Activated B cell treated with CpG ODN at 0.5 μM for 24 hours (primary cell): ENCODE measurements around the gene CLCA1. TPM values are rescaled to one million over a fixed set of nuclear protein-coding genes. Genes with fewer than 3 reads are reported as not detected.

Experiments
- ATAC-seq: fragments of 200-7000 bp; cut with Tn5 transposase; one replicate; pipeline ENCODE4 v1.10.0; 2021; ENCODE audit warnings: low read depth, mild to moderate bottlenecking, moderate library complexity
- CTCF ChIA-PET: fragments of 350-600 bp; sonication (Branson Sonifier 250); formaldehyde crosslinking; loops from one replicate; lab custom pipeline; 2021; ENCODE audit warnings: antibody characterized with exemption; lab: Charles Lee
- POLR2A ChIA-PET: fragments of 350-600 bp; sonication (Branson Sonifier 250); formaldehyde crosslinking; loops from one replicate; lab custom pipeline; 2021; ENCODE audit warnings: antibody characterized with exemption; lab: Charles Lee
- DNase-seq: peaks from one replicate; pipeline ENCODE4 v3.0.0; 2022
- H3K27ac Mint-ChIP-seq: one replicate; pipeline ENCODE4 v1.8.0; 2020; ENCODE audit warnings: mixed read lengths
- H3K27me3 Mint-ChIP-seq: one replicate; pipeline ENCODE4 v1.8.0; 2021; ENCODE audit warnings: mixed read lengths
- H3K36me3 Mint-ChIP-seq: one replicate; pipeline ENCODE4 v1.8.0; 2021; ENCODE audit warnings: low read depth, mixed read lengths
- H3K4me1 Mint-ChIP-seq: one replicate; pipeline ENCODE4 v1.8.0; 2021; ENCODE audit warnings: mixed read lengths
- H3K4me3 Mint-ChIP-seq: one replicate; pipeline ENCODE4 v1.8.0; 2020; ENCODE audit warnings: mild to moderate bottlenecking, mixed read lengths
- H3K9me3 Mint-ChIP-seq: one replicate; pipeline ENCODE4 v1.8.0; 2020; ENCODE audit warnings: mixed read lengths
- CTCF ChIP-seq: fragments of 200-600 bp; IDR thresholded peaks from one replicate; pipeline ENCODE4 v1.8.0; 2022; ENCODE audit warnings: antibody characterized with exemption, mild to moderate bottlenecking
- intact Hi-C: fragments of 100-400 bp; cut with micrococcal nuclease; formaldehyde crosslinking; loops from one replicate; pipeline ENCODE4 v1.15.1; 2024
- total RNA-seq: library from RNA; stranded (reverse); gene quantifications from 2 replicates; pipeline ENCODE4 v1.2.3, GENCODE V29; 2022

CLCA1 gene
- total RNA-seq, 1 donor from 2014 or later: not detected

DNA sequence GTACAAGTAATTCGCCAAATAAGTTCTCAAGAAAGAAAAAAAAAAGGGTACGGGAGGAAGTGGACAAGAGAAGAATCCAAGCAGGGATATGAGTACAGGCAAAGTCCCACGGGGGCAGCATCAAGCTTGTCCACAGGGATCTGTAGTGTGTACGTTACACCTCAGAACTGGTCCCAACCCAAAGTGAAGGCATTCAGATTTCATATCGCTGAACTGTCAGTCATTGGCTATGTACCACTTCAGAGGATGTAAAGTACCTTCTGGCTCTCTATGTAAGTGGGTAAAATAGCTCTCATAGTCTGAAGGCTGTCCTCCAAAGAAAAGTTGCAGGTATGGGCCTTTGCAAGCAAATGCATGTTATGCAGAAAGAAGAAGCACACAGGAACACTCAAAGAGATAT, 70.0 kb downstream of the CLCA1 start:
- Mint-ChIP-seq H3K36me3 (no peaks in the 10 kb centered on the region), H3K9me3 (no peaks in the 10 kb centered on the region), H3K27ac (no peak overlapping the region), H3K4me3 (no peak overlapping the region), H3K4me1 (no peaks in the 10 kb centered on the region), H3K27me3 (peaks cover 13% of the 10 kb centered on the region)
- no peak for TF ChIP-seq CTCF
- POLR2A ChIA-PET: no interaction called here
- no peak for DNase-seq
- intact Hi-C loops: no loop called here
- CTCF ChIA-PET: no interaction called here
- no peak for ATAC-seq

DNA sequence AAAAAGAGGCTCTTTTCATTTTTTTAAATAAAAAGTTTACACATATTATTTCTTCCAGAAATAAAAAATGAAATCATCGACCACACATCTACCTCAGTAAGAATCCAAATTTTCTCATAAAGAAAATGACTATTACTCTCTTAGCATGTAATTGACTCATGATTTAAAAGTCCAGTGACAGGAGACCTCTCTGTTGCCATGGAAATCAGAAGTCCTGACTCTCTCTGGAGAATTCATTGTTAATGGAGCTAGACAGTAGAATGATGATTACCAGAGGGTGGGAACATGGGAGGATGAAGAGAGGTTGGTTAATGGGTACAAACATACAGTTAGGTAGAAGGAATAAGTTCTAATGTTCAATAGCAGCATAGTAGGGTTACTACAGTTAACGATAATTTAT, 73.1 kb downstream of the CLCA1 start:
- H3K36me3 Mint-ChIP-seq: peaks cover 2% of the 10 kb centered on the region
- CTCF ChIA-PET: interaction anchor here (1.3 kb wide), 1 partner anchor 36 kb away, joined by 3 read pairs; no protein-coding TSS in a partner anchor
- peaks cover 14% of the 10 kb centered on the region for H3K27me3 Mint-ChIP-seq
- intact Hi-C loops: no loop called here
- ATAC-seq (no peak), DNase-seq (no peak)
- no peaks in the 10 kb centered on the region for H3K4me1 Mint-ChIP-seq
- H3K4me3 Mint-ChIP-seq: no peak overlapping the region
- no peak overlapping the region for H3K27ac Mint-ChIP-seq
- no peak for TF ChIP-seq CTCF
- POLR2A ChIA-PET: no interaction called here
- peaks cover 10% of the 10 kb centered on the region for H3K9me3 Mint-ChIP-seq

- TF ChIP-seq CTCF: no peak
- ATAC-seq: no peak
- POLR2A ChIA-PET: no interaction called here
Observed at GRCh38 chr1:86542631-86543030, 73.9 kb downstream of the CLCA1 start.

DNA sequence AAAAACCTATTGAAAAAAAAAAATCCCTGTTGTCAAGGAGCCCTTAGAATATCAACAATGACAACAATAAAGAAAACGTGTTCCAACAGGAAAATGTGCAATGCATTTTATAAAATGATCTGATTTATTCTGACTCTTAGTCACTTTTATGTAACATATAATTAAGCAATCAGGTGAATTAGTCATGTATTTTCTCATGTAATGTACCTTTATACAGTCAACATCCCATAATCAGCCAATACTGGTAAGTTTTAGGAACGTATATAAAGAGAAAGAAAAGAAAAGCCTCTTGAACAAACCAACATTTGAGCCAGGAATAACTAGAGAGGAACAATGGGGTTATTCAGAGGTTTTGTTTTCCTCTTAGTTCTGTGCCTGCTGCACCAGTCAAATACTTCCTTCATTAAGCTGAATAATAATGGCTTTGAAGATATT, 78.1 kb downstream of the CLCA1 start, which contains the start of gene CLCA4:
Gene CLCA4 (plus strand): TSS at position 292 of the 435 bp plus-strand sequence. CDS start 42 bp downstream, at position 334.
- ChIA-PET POLR2A (no interaction called here), CTCF (no interaction called here)
- Mint-ChIP-seq H3K4me3 (no peak within 1 kb of the TSS), H3K27me3 (peaks cover 3% of the 10 kb centered on the region), H3K36me3 (peaks cover 2% of the 10 kb centered on the region), H3K27ac (no peak within 1 kb of the TSS), H3K4me1 (peaks cover 6% of the 10 kb centered on the region), H3K9me3 (peaks cover 10% of the 10 kb centered on the region)
- ATAC-seq: no peak
- no peak for DNase-seq
- intact Hi-C loops: loop anchor here (1.0 kb wide), 1 partner anchor 70 kb away; no protein-coding TSS in a partner anchor
- no peak for TF ChIP-seq CTCF

More at GRCh38 chr1:86542631-86543030, 73.9 kb downstream of the CLCA1 start:
- Mint-ChIP-seq H3K9me3 (peaks cover 10% of the 10 kb centered on the region), H3K4me1 (no peaks in the 10 kb centered on the region), H3K4me3 (no peak overlapping the region), H3K36me3 (peaks cover 2% of the 10 kb centered on the region), H3K27ac (no peak overlapping the region), H3K27me3 (peaks cover 14% of the 10 kb centered on the region)
- DNase-seq: no peak
- intact Hi-C loops: no loop called here
- CTCF ChIA-PET: interaction anchor here (1.3 kb wide), 1 partner anchor 36 kb away, joined by 3 read pairs; no protein-coding TSS in a partner anchor

- Mint-ChIP-seq H3K4me3 (no peak overlapping the region), H3K27ac (no peak overlapping the region), H3K4me1 (peaks cover 6% of the 10 kb centered on the region), H3K36me3 (peaks cover 2% of the 10 kb centered on the region), H3K9me3 (peaks cover 10% of the 10 kb centered on the region), H3K27me3 (peaks cover 3% of the 10 kb centered on the region)
- ATAC-seq: no peak
- CTCF ChIA-PET: no interaction called here
- intact Hi-C loops: no loop called here
- DNase-seq: no peak
- no peak for TF ChIP-seq CTCF
- POLR2A ChIA-PET: no interaction called here
Observed at GRCh38 chr1:86548839-86549238, 80.1 kb downstream of the CLCA1 start.

Other genes with a start within 250 kb of the CLCA1 start
- 28.2 and 36.1 TPM in 2 replicates for gene ODF2L, start 72.6 kb upstream of the CLCA1 start, total RNA-seq
- not detected in 2 replicates for gene CLCA2, start 44.8 kb upstream of the CLCA1 start, total RNA-seq
- not detected in 2 replicates for gene CLCA4, start 78.2 kb downstream of the CLCA1 start, total RNA-seq
- 63.8 and 63.9 TPM in 2 replicates for gene SH3GLB1, start 235.6 kb downstream of the CLCA1 start, total RNA-seq